Activated T-cell treated with anti-CD3 and anti-CD28 coated beads for 4 hours (primary cell): ENCODE results near the gene GAS2L1.

ENCODE experiments used
- DNase-seq: peaks from one replicate; pipeline ENCODE4 v3.0.0-alpha.2; 2020

GAS2L1 gene

DNA sequence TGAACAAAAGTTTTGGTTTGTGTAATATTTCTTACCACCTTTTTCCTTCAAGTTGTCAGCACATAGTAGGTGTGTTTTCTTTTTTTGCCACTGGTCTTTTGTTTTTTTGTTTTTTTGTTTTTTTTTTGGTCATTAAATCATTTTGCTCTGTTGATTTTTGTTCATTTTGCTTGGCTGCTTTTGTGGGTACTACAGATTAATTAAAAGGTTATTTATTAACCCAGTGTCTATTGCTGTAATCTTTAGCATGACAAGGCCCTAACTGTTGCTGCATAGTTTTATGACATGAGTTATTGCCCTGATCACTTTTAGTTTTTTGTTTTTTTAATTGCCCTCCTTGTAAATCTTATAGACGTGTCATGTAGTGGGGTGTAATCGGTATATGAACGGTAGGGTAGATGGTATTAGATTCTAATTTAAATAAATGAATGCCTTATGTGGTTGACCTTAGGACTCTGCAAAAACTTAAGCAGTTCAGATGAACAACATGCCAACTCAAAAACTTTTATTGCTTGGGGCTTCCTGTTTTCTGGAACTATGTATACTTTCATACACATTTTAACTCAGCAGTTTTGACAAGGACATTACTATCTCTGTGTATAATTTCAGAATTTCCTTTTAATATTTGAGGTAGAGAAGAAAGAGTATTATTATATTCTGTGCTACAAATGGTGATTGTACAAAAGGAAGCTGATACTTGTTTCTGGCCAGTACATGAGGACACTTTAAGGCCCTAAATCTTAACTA is 30.5 kb upstream of the GAS2L1 start:
- DNase-seq = no peak

DNA sequence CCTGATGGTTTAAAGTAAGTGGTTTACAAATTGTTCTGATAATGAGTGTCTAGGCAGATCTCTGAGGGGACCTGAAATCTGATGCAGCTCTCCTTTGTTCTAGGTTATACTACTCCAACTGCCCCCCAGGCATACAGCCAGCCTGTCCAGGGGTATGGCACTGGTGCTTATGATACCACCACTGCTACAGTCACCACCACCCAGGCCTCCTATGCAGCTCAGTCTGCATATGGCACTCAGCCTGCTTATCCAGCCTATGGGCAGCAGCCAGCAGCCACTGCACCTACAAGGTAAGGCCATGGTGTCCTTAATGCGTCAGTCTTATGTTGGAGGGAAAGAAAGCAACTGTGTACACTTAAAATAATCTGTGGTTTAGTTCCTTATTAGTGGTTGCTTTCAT is 28.5 kb upstream of the GAS2L1 start:
- no peak for DNase-seq

DNA sequence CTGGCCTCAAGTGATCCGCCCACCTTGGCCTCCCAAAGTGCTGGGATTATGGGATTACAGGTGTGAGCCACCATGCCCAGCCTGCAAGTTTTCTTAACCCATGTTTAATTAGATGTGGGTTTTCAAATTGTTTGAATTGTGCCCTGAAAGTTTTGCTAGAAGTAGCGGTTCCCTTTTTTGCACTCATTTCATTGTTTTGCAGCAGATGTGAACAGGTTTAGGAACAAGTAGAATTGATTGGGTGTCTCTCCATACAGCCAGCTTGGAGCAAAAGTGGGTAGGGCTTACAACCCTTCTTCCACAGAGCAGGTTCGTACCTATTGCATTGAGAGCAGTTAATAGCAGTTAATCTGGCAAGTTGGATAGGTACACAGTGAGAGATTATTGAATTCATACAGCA is 22.3 kb upstream of the GAS2L1 start:
- DNase-seq = no peak

DNA sequence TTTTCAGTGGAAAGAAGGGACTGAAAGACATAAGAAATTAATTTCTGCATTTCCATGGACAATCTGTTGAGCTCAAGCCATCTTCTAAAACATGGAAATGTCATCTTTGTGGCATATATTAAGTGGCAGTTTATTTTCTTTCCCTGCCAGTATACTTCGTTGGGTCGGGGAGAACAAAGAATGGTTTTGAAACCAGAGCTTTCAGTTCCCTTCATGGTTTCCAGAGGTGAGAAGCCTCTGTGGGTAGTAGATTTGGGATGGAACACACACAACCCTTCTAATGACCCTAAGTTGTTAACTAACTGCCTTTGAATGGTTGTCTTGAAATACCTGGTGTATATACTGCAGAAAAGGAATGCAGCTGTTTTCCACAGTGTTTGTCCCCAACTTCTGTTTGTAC is 17.6 kb upstream of the GAS2L1 start:
- no peak for DNase-seq

DNA sequence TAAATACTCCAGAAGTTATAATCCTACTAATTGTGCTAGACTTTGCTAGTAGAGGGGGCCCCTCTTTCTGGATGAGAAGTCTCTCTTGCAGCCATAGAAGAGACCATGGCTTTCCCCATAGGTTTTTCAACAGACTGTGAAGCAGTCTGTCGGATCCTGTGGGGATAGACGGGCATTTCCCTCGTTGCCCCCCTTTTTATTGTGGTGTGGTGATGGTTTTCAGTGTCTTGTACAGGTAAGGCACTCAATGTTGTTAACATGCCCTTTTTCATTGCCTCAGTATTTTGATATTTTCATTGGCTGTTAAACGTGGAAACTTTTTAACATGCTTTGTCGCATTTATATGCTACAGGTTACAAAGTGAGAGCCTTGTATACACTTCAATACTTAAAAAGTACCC is 16.4 kb upstream of the GAS2L1 start:
- no peak for DNase-seq

DNA sequence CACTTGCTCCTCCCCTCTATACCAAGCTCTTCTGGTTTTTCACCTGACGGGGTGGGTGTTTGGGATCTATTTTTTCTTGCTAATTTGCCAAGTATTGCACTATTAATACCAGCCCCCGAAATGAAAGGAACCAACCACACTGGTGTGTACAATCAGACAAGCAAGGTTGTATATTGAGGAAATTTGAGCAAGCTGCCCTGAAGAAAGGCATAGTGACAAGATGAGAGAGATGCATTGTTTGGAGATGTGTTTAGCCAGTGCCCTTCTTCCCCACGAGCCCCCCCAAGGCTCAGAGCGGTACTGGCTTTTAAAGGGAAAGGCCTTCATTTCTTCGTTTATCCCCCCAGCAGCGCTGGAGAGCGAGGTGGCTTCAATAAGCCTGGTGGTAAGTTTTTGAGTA is 15.2 kb upstream of the GAS2L1 start:
- DNase-seq = no peak

DNA sequence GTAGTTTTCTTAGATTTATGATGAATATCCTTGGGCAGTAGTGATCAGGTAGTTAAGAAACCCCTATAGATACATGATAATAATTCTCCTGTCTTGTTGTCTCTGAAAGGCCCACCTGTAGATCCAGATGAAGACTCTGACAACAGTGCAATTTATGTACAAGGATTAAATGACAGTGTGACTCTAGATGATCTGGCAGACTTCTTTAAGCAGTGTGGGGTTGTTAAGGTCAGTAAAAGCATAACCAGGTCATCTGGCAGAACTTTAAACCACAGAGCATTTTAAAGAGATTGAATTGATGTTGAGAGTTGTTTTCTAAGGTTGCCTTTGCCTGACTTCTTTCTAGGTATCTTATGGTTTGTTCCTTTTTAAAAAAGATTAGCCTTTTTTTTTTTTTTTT is 14.1 kb upstream of the GAS2L1 start:
- no peak for DNase-seq

DNA sequence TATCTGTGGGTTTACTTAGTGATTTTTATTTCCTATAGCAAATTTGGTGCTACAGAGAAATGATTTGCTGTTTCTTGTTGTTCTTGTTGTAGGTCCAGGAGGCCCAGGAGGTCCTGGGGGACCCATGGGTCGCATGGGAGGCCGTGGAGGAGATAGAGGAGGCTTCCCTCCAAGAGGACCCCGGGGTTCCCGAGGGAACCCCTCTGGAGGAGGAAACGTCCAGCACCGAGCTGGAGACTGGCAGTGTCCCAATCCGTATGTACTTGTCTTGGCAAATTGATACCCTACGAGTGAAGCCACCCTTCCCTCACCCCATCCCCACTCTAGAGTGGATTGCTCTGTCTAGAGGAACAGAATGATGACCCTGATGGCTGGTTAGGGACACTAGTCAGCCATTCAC is 7.8 kb upstream of the GAS2L1 start:
- DNase-seq = no peak

DNA sequence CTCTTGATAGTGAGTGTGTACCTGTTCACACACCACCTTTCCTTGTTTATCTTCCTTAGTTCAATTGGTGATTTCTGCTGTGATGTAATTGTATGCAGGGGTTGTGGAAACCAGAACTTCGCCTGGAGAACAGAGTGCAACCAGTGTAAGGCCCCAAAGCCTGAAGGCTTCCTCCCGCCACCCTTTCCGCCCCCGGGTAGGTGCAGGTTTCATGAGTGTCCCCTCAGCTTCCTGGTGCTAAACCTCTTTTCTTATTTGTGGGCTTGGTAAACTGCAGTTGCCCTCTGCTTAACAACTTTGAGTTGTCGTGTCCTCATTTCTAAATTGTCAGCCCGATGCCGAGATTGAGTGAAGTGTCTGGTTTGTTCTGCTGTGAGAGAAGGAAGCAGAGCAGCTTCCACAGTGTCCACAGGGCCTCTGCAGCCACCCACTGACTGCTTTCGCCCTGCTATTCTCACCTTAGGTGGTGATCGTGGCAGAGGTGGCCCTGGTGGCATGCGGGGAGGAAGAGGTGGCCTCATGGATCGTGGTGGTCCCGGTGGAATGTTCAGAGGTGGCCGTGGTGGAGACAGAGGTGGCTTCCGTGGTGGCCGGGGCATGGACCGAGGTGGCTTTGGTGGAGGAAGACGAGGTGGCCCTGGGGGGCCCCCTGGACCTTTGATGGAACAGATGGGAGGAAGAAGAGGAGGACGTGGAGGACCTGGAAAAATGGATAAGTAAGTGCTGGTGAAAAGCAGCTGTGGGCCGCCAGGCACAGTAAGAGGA is 7.1 kb upstream of the GAS2L1 start:
- no peak for DNase-seq

DNA sequence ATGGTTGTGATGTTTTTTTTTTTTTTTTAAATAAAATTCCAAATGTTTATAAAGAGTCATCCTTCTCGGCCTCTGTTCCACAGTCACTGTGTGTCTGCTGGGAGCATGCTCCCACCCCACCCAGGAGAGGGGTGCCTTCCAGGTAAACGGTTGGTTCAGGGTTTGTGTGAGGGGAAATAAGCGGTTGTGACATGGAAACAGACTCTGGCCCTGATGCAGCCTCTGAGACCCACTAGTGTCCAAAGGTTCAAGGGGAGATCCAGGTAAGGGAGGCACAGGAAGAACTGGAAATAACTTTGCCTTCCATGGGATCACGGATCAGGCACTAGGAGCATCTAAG is 6.0 kb upstream of the GAS2L1 start:
- no peak for DNase-seq

DNA sequence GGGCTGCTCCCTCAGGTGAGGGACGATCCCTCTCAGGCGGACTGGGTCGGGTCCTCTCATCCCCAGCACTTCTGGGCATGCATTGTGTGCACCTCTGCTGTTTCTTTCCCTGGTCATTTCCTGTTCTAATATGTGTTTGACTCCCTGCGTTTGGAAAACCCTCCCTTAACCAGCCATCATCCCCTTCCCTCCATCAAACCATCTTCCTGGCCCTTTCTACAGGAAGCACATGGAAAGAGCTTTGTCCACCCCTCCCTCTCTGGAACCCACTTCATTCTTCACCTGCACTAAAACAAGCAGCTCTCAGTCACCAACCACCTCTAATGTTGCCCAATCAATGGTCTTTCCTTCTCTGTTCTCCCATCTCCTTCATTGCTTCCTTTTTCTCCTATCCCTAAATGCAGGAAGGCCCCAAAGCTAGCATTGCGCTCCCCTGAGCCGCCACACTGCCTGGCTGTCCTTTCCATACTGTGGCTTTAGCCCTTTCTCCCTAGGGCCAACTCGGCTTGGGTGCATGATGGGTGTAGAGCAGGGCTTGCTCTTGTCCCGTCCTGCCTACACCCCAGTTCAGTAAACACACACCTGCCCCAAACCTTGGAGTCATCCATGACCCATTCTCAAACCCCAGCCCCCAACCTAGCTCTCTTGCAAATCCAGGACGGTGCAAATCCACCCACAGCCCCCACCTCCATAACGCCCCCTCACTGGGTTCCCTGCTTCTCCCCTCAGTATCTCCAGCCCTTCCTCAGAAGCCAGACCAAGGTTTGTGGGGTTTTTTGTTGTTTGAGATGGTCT is 5.4 kb upstream of the GAS2L1 start:
- no peak for DNase-seq

DNA sequence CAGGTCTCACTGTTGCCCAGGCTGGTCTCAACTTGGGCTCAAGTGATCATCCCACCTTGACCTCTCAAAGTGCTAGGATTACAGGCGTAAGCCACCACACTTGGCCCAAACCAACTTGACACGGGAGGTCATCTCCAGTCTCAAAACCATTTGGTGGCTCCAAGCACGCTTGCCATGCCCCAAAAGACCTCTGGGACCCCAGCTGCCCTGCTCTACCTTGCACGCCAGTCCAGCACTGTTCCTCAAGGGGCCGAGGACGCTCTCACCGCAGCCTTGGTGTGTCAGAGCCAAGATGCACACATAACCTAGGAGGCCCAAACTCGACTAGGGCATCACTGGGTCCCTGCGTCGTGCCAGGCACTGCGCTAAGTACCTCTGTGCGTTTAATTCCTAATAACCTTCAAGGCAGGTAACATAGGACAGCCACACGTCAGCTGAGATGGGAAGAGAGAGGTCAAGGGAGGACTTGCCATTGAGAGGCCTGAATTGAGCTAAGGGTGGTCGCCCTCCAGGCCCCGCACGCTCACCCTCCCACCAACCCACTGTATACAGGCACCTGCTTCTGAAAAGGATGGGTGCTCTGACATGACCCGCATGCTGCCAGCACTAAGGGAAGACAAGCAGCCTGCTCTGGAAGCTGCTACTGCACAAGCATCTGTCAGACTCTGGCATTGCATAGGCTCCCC is 4.6 kb upstream of the GAS2L1 start:
- DNase-seq = no peak

DNA sequence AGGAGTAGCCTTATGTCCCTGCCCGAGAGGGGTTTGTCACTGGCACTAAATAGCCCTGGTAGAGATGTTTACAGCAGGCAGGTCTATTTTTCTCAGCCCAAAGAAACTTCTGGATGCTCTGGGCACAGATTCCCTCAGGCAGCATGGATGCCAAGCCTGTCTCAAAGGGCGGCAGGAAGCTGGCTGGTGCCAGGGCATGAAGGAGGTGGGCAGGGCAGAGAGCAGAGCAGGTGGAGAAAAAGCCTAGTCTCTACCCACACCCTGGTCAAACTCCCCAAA is 4.1 kb upstream of the GAS2L1 start:
- no peak for DNase-seq

DNA sequence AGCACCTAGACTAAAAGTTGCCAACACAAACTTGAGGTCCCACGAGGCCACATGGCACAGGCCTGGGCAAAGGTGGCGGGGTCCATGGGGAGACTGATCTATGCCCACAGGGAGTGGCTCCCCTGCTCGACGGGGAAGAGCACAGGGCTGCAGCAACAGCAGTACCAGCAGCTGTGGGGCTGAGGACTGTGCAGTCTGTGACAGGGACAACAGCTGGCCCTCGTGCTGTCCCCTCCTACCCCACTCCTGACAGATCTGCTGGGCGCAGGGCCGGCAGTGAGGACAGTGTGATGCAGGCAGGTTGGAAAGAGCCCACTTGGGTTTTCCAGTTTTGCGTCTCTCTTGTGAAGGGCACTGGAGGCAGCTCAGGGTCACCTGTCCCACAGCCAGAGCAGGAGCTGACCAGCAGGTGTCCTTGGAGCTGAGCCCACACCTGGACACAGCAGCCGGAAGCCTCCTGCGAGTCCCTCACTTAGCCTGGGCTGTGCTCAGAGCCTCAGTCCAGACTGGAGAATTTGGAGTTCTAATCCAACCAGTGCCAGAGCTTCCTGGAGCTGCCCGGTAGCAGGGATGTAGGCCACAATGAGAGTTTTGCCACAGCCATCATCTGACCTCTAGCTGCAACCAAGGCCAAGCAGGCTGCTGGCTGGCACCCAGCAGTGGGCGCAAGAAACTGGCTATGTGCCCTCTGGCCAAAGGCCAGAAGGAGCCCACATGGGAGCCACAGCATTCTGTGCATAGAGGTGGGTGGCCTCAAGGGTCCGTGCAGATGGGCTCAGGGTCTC is 3.6 kb upstream of the GAS2L1 start:
- DNase-seq = no peak

DNA sequence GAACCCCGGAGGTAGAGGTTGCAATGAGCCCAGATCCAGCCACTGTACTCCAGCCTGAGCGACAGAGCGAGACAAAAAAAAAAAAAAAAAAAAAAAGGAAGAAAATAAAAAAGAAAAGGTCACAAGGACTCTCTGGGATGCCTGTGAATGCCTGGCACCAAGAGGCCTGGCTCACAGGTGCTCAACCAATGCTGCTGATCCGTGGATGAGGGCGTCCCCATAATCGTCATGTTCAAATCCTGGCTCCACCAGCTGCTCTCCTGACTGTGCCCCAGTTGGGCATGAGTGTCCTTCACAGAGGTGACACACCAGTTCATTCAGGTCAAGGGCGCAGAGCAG is 645 bp upstream of the GAS2L1 start:
- DNase-seq = no peak

DNA sequence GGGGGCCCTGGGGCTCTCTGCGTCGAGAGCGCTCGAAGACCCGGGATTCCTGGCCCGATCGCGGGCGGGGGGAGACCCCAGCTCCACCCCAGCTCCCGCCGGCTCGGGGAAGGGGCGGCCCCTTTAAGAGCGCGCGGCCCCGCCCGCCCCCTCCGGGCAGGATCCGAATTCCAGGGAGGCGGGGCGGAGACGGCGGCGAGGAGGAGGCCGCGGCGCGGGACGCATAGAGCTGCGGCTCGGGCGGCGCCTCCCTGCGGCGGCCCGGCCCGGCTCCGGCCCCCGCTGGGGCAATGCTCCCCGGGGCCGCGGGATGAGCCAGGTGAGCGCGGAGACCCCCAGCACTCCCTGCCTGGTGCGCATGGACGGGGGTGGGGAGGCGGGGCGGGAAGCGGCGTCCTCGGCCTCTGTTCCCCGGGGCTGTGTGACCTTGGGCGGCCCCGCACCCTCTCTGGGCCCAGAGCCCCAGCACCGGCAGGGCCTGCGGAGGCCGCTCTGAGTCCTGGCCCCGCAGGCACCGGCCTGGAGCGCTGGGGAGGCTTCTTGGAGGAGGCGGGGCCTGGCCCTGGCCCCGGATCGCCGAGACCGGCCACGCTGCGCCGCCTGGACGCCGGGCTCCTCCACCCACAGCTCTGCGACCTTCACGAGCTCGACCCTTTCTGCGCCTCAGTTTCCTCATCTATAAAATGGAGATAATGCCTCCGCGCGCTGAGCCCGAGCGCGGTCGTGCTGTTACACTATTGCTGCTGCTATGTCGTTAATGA is 565 bp downstream of the GAS2L1 start:
- no peak for DNase-seq

DNA sequence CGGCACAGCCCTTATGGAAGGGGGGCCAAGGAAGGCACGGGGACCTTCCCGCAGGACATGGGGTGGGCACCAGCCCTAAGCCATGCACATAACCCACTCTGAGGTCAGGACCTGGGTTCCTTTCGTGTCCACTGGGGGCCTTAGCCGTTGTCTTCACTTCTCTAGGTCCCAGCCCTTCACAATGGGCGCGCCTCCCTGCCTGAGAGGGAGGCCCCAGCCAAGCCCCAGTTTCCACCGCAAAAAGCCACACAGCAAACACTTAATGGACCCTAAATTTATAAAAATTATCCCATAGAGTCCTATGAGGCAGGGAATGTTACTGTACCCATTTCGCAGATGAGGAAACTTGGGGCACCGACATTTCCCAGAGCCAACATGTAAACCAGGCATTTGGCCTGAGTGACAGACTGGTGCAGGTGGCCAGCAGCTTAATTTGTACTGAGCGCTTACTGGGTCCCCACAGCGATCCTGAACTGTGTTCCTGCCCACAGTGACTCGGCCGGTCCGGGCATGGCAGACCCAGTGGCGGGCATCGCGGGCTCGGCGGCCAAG is 1.2 kb downstream of the GAS2L1 start:
- no peak for DNase-seq

DNA sequence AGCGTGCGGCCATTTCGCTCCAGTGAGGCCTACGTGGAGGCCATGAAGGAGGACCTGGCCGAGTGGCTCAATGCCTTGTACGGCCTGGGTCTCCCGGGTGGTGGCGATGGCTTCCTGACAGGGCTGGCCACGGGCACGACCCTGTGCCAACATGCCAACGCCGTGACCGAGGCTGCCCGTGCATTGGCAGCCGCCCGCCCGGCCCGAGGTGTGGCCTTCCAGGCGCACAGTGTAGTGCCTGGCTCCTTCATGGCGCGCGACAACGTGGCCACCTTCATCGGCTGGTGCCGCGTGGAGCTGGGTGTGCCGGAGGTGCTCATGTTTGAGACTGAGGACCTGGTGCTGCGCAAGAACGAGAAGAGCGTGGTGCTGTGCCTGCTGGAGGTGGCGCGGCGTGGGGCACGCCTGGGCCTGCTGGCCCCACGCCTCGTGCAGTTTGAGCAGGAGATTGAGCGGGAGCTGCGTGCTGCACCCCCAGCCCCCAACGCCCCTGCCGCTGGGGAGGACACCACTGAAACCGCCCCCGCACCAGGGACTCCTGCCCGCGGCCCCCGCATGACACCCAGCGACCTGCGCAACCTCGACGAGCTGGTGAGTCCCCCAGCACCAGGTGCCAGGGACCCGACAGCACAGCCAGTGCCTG is 1.8 kb downstream of the GAS2L1 start:
- DNase-seq = no peak

DNA sequence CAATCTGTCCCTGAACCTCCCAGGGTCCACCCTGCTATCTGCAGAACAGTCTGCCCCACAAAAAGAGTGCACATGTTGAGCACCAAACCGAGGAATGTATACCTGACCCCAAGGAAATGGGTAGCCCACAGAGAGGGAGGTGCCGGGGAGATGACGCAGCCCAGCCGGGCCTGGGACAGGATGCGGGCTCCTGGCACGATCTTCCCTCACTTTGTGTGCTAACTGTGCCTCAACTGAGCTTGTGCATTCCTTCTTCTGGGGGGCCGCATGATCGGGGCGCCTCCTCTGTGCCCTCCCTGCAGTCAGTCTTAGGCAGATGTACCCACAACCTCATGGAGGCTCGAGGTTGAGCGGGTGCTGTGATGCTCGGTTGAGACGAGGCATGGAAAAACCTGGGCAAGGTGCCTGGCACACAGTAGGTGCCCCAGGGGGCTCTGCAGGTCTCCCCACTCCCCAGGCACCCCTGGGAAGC is 2.4 kb downstream of the GAS2L1 start:
- DNase-seq = no peak

DNA sequence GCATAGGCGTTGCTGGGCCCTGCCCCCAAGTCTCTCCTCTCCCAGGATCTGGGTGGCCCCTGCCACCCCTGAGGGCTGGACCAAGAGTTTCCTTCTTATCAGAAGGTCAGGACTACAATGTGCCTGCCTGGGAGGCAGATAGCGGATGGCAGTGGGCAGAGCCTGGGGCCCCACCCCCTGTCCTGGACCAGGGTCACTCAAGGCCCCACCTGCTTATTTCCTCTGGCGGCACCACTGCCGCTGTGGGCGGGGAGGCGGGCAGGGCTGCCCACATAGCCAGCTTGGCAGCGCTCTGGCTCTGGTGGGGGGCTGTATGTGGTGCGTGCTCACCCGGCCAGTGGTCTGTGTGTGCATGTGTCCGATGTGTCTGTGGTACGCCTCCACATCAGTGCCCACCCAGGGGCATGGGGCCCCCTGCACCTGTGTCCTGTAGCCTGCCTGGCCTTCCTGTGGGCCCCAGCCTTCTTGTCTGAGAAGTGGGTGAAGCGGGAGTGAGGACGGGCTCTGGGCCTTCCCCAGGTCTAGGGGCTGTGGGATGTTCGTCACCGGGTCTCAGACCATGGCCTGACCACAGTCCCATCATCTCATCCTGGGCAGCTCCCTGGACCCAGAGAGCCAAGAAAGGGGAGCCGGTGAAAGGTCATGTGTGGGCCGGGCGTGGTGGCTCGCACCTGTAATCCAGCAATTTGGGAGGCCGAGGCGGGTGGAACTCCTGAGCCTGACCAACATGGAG is 3.0 kb downstream of the GAS2L1 start:
- no peak for DNase-seq
